ENCODE measurements around the gene FRMD4B. TPM values are rescaled to one million over a fixed set of nuclear protein-coding genes. Genes with fewer than 3 reads are reported as not detected.

FRMD4B gene
- total RNA-seq, 1 donor from 2014 or later: 78.0 TPM

- Mint-ChIP-seq H3K27me3 (ENCODE audit: low read depth) (peaks cover 14% of the 10 kb centered on the region), H3K36me3 (ENCODE audit: low read depth) (no peaks in the 10 kb centered on the region), H3K4me1 (ENCODE audit: low read depth) (peaks cover 25% of the 10 kb centered on the region), H3K4me3 (ENCODE audit: low read depth) (no peak overlapping the region), H3K27ac (no peak overlapping the region), H3K9me3 (no peaks in the 10 kb centered on the region)
- DNase-seq (ENCODE audit: low spot score): no peak
- intact Hi-C loops (cut with micrococcal nuclease): no loop called here
Measured at GRCh38 chr3:69371816-69372215, 14.1 kb downstream of the FRMD4B start.

- Mint-ChIP-seq H3K4me3 (ENCODE audit: low read depth) (no peak overlapping the region), H3K36me3 (ENCODE audit: low read depth) (no peaks in the 10 kb centered on the region), H3K4me1 (ENCODE audit: low read depth) (peaks cover 25% of the 10 kb centered on the region), H3K27me3 (ENCODE audit: low read depth) (peaks cover 10% of the 10 kb centered on the region), H3K9me3 (no peaks in the 10 kb centered on the region), H3K27ac (no peak overlapping the region)
- no peak for DNase-seq (ENCODE audit: low spot score)
- intact Hi-C loops (cut with micrococcal nuclease): no loop called here
Measured at GRCh38 chr3:69370901-69371301, 15.0 kb downstream of the FRMD4B start.

GRCh38 chr3:69370156-69370883 is 15.6 kb downstream of the FRMD4B start:
- intact Hi-C loops (cut with micrococcal nuclease): no loop called here
- peaks cover 25% of the 10 kb centered on the region for H3K4me1 Mint-ChIP-seq (ENCODE audit: low read depth)
- no peak for DNase-seq (ENCODE audit: low spot score)
- H3K27ac Mint-ChIP-seq: no peak overlapping the region
- H3K4me3 Mint-ChIP-seq (ENCODE audit: low read depth): no peak overlapping the region
- H3K27me3 Mint-ChIP-seq (ENCODE audit: low read depth): peaks cover 10% of the 10 kb centered on the region
- H3K36me3 Mint-ChIP-seq (ENCODE audit: low read depth): no peaks in the 10 kb centered on the region
- no peaks in the 10 kb centered on the region for H3K9me3 Mint-ChIP-seq

GRCh38 chr3:69368129-69368741 is 17.7 kb downstream of the FRMD4B start:
- intact Hi-C loops (cut with micrococcal nuclease): no loop called here

GRCh38 chr3:69367586-69367985 is 18.3 kb downstream of the FRMD4B start:
- peaks cover 25% of the 10 kb centered on the region for H3K4me1 Mint-ChIP-seq (ENCODE audit: low read depth)
- H3K27me3 Mint-ChIP-seq (ENCODE audit: low read depth): peaks cover 3% of the 10 kb centered on the region
- no peak overlapping the region for H3K4me3 Mint-ChIP-seq (ENCODE audit: low read depth)
- no peaks in the 10 kb centered on the region for H3K36me3 Mint-ChIP-seq (ENCODE audit: low read depth)
- no peak overlapping the region for H3K27ac Mint-ChIP-seq
- no peak for DNase-seq (ENCODE audit: low spot score)
- no peaks in the 10 kb centered on the region for H3K9me3 Mint-ChIP-seq
- intact Hi-C loops (cut with micrococcal nuclease): no loop called here

More at GRCh38 chr3:69368129-69368741, 17.7 kb downstream of the FRMD4B start:
- Mint-ChIP-seq H3K36me3 (ENCODE audit: low read depth) (no peaks in the 10 kb centered on the region), H3K9me3 (no peaks in the 10 kb centered on the region), H3K4me3 (ENCODE audit: low read depth) (no peak overlapping the region), H3K4me1 (ENCODE audit: low read depth) (peaks cover 25% of the 10 kb centered on the region), H3K27ac (no peak overlapping the region), H3K27me3 (ENCODE audit: low read depth) (peaks cover 8% of the 10 kb centered on the region)
- DNase-seq (ENCODE audit: low spot score): peak; percentile 20

GRCh38 chr3:69364354-69364753 is 21.5 kb downstream of the FRMD4B start:
- no peak overlapping the region for H3K27ac Mint-ChIP-seq
- H3K4me1 Mint-ChIP-seq (ENCODE audit: low read depth): peaks cover 12% of the 10 kb centered on the region
- peaks cover 16% of the 10 kb centered on the region for H3K27me3 Mint-ChIP-seq (ENCODE audit: low read depth)
- no peaks in the 10 kb centered on the region for H3K9me3 Mint-ChIP-seq
- no peak overlapping the region for H3K4me3 Mint-ChIP-seq (ENCODE audit: low read depth)
- intact Hi-C loops (cut with micrococcal nuclease): no loop called here
- DNase-seq (ENCODE audit: low spot score): no peak
- H3K36me3 Mint-ChIP-seq (ENCODE audit: low read depth): no peaks in the 10 kb centered on the region

GRCh38 chr3:69360690-69361089 is 25.2 kb downstream of the FRMD4B start:
- Mint-ChIP-seq H3K4me1 (ENCODE audit: low read depth) (no peaks in the 10 kb centered on the region), H3K9me3 (no peaks in the 10 kb centered on the region), H3K36me3 (ENCODE audit: low read depth) (no peaks in the 10 kb centered on the region), H3K27me3 (ENCODE audit: low read depth) (peaks cover 18% of the 10 kb centered on the region), H3K4me3 (ENCODE audit: low read depth) (no peak overlapping the region), H3K27ac (no peak overlapping the region)
- intact Hi-C loops (cut with micrococcal nuclease): no loop called here
- DNase-seq (ENCODE audit: low spot score): no peak

GRCh38 chr3:69359916-69360315 is 26.0 kb downstream of the FRMD4B start:
- no peak overlapping the region for H3K4me3 Mint-ChIP-seq (ENCODE audit: low read depth)

GRCh38 chr3:69359339-69359893 is 26.5 kb downstream of the FRMD4B start:
- H3K36me3 Mint-ChIP-seq (ENCODE audit: low read depth): no peaks in the 10 kb centered on the region
- intact Hi-C loops (cut with micrococcal nuclease): no loop called here

More at GRCh38 chr3:69359916-69360315, 26.0 kb downstream of the FRMD4B start:
- intact Hi-C loops (cut with micrococcal nuclease): no loop called here
- no peak for DNase-seq (ENCODE audit: low spot score)
- no peak overlapping the region for H3K27ac Mint-ChIP-seq
- H3K36me3 Mint-ChIP-seq (ENCODE audit: low read depth): no peaks in the 10 kb centered on the region
- peaks cover under 1% of the 10 kb centered on the region for H3K4me1 Mint-ChIP-seq (ENCODE audit: low read depth)
- peaks cover 18% of the 10 kb centered on the region for H3K27me3 Mint-ChIP-seq (ENCODE audit: low read depth)
- H3K9me3 Mint-ChIP-seq: no peaks in the 10 kb centered on the region

GRCh38 chr3:69357196-69357595 is 28.7 kb downstream of the FRMD4B start:
- Mint-ChIP-seq H3K27ac (no peak overlapping the region), H3K36me3 (ENCODE audit: low read depth) (no peaks in the 10 kb centered on the region), H3K4me3 (ENCODE audit: low read depth) (no peak overlapping the region), H3K4me1 (ENCODE audit: low read depth) (peaks cover 23% of the 10 kb centered on the region), H3K9me3 (no peaks in the 10 kb centered on the region), H3K27me3 (ENCODE audit: low read depth) (peaks cover 32% of the 10 kb centered on the region)
- intact Hi-C loops (cut with micrococcal nuclease): no loop called here
- no peak for DNase-seq (ENCODE audit: low spot score)

More at GRCh38 chr3:69359339-69359893, 26.5 kb downstream of the FRMD4B start:
- peaks cover 6% of the 10 kb centered on the region for H3K4me1 Mint-ChIP-seq (ENCODE audit: low read depth)
- peaks cover 20% of the 10 kb centered on the region for H3K27me3 Mint-ChIP-seq (ENCODE audit: low read depth)
- no peak overlapping the region for H3K4me3 Mint-ChIP-seq (ENCODE audit: low read depth)
- no peaks in the 10 kb centered on the region for H3K9me3 Mint-ChIP-seq
- H3K27ac Mint-ChIP-seq: no peak overlapping the region
- DNase-seq (ENCODE audit: low spot score): no peak

GRCh38 chr3:69354948-69355347 is 30.9 kb downstream of the FRMD4B start:
- no peak overlapping the region for H3K27ac Mint-ChIP-seq
- H3K9me3 Mint-ChIP-seq: no peaks in the 10 kb centered on the region
- DNase-seq (ENCODE audit: low spot score): no peak
- H3K27me3 Mint-ChIP-seq (ENCODE audit: low read depth): peaks cover 22% of the 10 kb centered on the region
- intact Hi-C loops (cut with micrococcal nuclease): loop anchor here (2.0 kb wide), 1 partner anchor 28 kb away; no protein-coding TSS in a partner anchor
- no peaks in the 10 kb centered on the region for H3K36me3 Mint-ChIP-seq (ENCODE audit: low read depth)
- H3K4me3 Mint-ChIP-seq (ENCODE audit: low read depth): no peak overlapping the region
- H3K4me1 Mint-ChIP-seq (ENCODE audit: low read depth): peaks cover 23% of the 10 kb centered on the region

GRCh38 chr3:69353503-69353902 is 32.4 kb downstream of the FRMD4B start:
- H3K36me3 Mint-ChIP-seq (ENCODE audit: low read depth): no peaks in the 10 kb centered on the region
- H3K27ac Mint-ChIP-seq: peak overlapping the region; percentile 63
- H3K9me3 Mint-ChIP-seq: no peaks in the 10 kb centered on the region
- intact Hi-C loops (cut with micrococcal nuclease): no loop called here
- H3K27me3 Mint-ChIP-seq (ENCODE audit: low read depth): peaks cover 21% of the 10 kb centered on the region
- peaks cover 23% of the 10 kb centered on the region for H3K4me1 Mint-ChIP-seq (ENCODE audit: low read depth)
- peak overlapping the region; percentile 82 for H3K4me3 Mint-ChIP-seq (ENCODE audit: low read depth)
- no peak for DNase-seq (ENCODE audit: low spot score)

GRCh38 chr3:69353088-69353478 is 32.8 kb downstream of the FRMD4B start:
- Mint-ChIP-seq H3K36me3 (ENCODE audit: low read depth) (no peaks in the 10 kb centered on the region), H3K4me3 (ENCODE audit: low read depth) (peak overlapping the region; percentile 82), H3K27me3 (ENCODE audit: low read depth) (peaks cover 22% of the 10 kb centered on the region), H3K4me1 (ENCODE audit: low read depth) (peaks cover 23% of the 10 kb centered on the region), H3K27ac (peak overlapping the region; percentile 63), H3K9me3 (no peaks in the 10 kb centered on the region)
- DNase-seq (ENCODE audit: low spot score): no peak
- intact Hi-C loops (cut with micrococcal nuclease): no loop called here
